Calu3 (cell line): ENCODE results near the gene NKX1-1. TPM values are rescaled to one million over a fixed set of nuclear protein-coding genes. Genes with fewer than 3 reads are reported as not detected.

Experiments
- BruUV-seq: library from RNA; stranded (reverse); fragments of 400-500 nt; replicated peaks from 2 replicates; lab custom pipeline; 2021; lab: Mats Ljungman, UMichigan
- CTCF ChIA-PET: fragments of 300-600 bp; sonication (Branson Sonifier 250); formaldehyde crosslinking; loops from one replicate; lab custom pipeline; 2022; ENCODE audit warnings: antibody characterized with exemption; lab: Charles Lee
- DNase-seq: peaks from one replicate; pipeline ENCODE4 v3.0.0; 2022
- H3K27ac Mint-ChIP-seq: one replicate; pipeline ENCODE4 v1.8.0; 2022; ENCODE audit warnings: mixed read lengths; ENCODE audit not compliant: unreplicated experiment
- H3K27me3 Mint-ChIP-seq: one replicate; pipeline ENCODE4 v1.8.0; 2022; ENCODE audit warnings: mixed read lengths; ENCODE audit not compliant: unreplicated experiment
- H3K36me3 Mint-ChIP-seq: one replicate; pipeline ENCODE4 v1.8.0; 2022; ENCODE audit warnings: mild to moderate bottlenecking, moderate library complexity, mixed read lengths; ENCODE audit not compliant: insufficient read depth, unreplicated experiment
- H3K4me1 Mint-ChIP-seq: one replicate; pipeline ENCODE4 v1.8.0; 2022; ENCODE audit warnings: mild to moderate bottlenecking, low read depth, mixed read lengths; ENCODE audit not compliant: unreplicated experiment
- H3K4me3 Mint-ChIP-seq: one replicate; pipeline ENCODE4 v1.8.0; 2022; ENCODE audit warnings: mild to moderate bottlenecking, low read depth, moderate library complexity, mixed read lengths; ENCODE audit not compliant: unreplicated experiment
- H3K9me3 Mint-ChIP-seq: one replicate; pipeline ENCODE4 v1.8.0; 2022; ENCODE audit warnings: low read depth, mixed read lengths; ENCODE audit not compliant: unreplicated experiment
- intact Hi-C: fragments of 100-400 bp; cut with micrococcal nuclease; formaldehyde crosslinking; loops from one replicate; pipeline ENCODE4 v1.10.0; 2022; ENCODE audit not compliant: unreplicated experiment
- total RNA-seq: library from RNA; stranded (reverse); gene quantifications from 2 replicates; pipeline ENCODE4 v1.2.3, GENCODE V29; 2022
- TF ChIP-seq, protein P1 (sequence below): fragments of 200-600 bp; IDR thresholded peaks from one replicate; pipeline ENCODE4 v1.8.0; 2022; ENCODE audit warnings: antibody characterized with exemption; ENCODE audit not compliant: unreplicated experiment

Gene NKX1-1
- total RNA-seq, 1 experiment from 2014 or later, result not detected

DNA sequence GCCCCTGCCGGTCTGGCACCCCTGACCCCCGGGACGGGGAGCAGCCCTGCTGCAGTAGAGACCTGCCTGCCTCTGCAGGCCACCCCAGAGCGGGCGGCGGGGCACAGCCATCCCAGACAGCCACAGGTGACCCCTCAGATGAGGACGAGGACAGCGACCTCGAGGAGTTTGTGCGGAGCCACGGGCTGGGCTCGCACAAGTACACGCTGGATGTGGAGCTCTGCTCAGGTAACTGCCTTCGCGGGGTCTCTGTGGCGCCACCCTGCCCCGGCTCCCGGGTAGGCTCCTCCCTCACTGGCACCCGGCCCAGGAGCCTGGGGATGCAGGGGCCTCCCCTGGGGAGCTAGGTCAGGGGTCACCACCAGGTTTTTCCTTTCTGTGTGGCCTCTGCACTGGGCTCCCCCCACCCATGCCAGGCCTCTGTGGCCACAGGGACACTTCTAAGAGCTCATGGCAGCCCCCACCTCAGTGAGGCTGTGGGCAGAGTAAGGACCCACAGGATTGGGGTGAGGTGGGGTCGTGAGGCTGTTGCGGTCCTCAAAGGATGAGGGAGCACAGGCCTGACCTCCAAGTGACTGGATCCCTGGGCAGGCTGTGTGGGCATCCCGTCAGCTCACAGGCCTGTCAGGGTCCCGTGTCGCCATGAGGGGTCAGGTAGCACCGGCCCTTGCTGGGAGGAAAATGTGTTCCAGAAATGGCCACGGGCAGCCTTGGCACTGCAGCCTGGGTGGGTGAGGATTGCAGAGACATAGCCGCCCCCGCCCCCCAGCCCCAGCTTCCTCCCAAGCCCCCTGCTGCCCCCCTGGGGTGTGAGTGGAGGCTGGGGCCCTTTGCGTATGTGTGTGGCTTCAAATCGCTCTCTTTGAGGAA lies 52.8 kb downstream of the NKX1-1 start:
- no peak for DNase-seq
- Mint-ChIP-seq H3K27ac (no peak overlapping the region), H3K4me1 (peaks cover 15% of the 10 kb centered on the region), H3K36me3 (peaks cover 10% of the 10 kb centered on the region), H3K9me3 (no peaks in the 10 kb centered on the region), H3K27me3 (no peaks in the 10 kb centered on the region), H3K4me3 (no peak overlapping the region)
- intact Hi-C loops, result no loop called here
- no TSS peak for BruUV-seq
- TF ChIP-seq, protein P1, sequence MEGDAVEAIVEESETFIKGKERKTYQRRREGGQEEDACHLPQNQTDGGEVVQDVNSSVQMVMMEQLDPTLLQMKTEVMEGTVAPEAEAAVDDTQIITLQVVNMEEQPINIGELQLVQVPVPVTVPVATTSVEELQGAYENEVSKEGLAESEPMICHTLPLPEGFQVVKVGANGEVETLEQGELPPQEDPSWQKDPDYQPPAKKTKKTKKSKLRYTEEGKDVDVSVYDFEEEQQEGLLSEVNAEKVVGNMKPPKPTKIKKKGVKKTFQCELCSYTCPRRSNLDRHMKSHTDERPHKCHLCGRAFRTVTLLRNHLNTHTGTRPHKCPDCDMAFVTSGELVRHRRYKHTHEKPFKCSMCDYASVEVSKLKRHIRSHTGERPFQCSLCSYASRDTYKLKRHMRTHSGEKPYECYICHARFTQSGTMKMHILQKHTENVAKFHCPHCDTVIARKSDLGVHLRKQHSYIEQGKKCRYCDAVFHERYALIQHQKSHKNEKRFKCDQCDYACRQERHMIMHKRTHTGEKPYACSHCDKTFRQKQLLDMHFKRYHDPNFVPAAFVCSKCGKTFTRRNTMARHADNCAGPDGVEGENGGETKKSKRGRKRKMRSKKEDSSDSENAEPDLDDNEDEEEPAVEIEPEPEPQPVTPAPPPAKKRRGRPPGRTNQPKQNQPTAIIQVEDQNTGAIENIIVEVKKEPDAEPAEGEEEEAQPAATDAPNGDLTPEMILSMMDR, result no peak
- CTCF ChIA-PET, result interaction anchor here (0.5 to 0.6 kb wide), 2 partner anchors 39 to 279 kb away, joined by 4 to 9 read pairs; no protein-coding TSS in a partner anchor

Other genes with a start within 250 kb of the NKX1-1 start
- gene SPON2, start 233.9 kb downstream of the NKX1-1 start, total RNA-seq, result 2.2 and 2.4 TPM in 2 replicates
- 115 and 130 TPM in 2 replicates for gene CTBP1, start 157.3 kb downstream of the NKX1-1 start, total RNA-seq
- 59.0 and 59.6 TPM in 2 replicates for gene MAEA, start 116.6 kb downstream of the NKX1-1 start, total RNA-seq
- 19.9 and 22.6 TPM in 2 replicates for gene UVSSA, start 59.2 kb downstream of the NKX1-1 start, total RNA-seq